Fibroblast of the aortic adventitia (primary cell): ENCODE results near the gene ANKRD31. TPM values are rescaled to one million over a fixed set of nuclear protein-coding genes. Genes with fewer than 3 reads are reported as not detected.
"Not testable (repeated sequence)": the region's sequence is repeated elsewhere in the genome, so short reads cannot be mapped to it uniquely, and the experiment has no call there.

Experiments used
- DNase-seq: peaks from one replicate; pipeline ENCODE4 v3.0.0-alpha.2; 2010; ENCODE audit warnings: low read depth
- H3K4me3 ChIP-seq: 2 replicates; pipeline ENCODE4 v1.5.1; 2011; ENCODE audit warnings: low read depth, mild to moderate bottlenecking, control low read depth, low read length, moderate library complexity
- total RNA-seq: library from RNA; depleted of rRNA; stranded (reverse); fragments of >200 nt; gene quantifications from 2 replicates; pipeline ENCODE4 v1.2.3, GENCODE V29; 2012; ENCODE audit warnings: low replicate concordance
- TF ChIP-seq, protein P1 (sequence below): IDR thresholded peaks from 2 replicates; pipeline ENCODE4 v1.5.1; 2011; ENCODE audit warnings: mild to moderate bottlenecking, low read length, control low read depth, inconsistent platforms; ENCODE audit not compliant: insufficient read depth

The ANKRD31 gene
- total RNA-seq, 1 donor = 0.18 TPM

DNA sequence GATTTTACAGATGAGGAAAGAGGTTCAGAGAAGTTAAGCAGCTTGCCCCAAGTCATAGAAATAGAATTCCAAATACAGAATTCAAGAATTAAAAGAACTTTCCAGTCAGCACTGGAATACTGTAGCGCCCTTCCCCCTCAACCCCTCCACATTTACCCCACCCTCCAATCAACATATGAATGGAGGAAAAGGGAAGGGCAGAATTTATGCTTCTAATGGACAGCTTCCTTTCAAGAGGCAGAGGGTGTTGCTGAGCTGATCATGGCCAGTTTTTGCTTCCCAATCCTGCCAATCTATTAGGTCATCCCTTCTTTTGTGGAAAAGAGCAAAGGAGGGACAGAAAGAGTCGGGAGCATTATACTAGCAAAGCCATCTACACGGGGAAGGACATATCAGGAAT lies 39.1 kb upstream of the ANKRD31 start:
- no peak for DNase-seq
- H3K4me3 ChIP-seq = no peak overlapping the region
- TF ChIP-seq, protein P1, sequence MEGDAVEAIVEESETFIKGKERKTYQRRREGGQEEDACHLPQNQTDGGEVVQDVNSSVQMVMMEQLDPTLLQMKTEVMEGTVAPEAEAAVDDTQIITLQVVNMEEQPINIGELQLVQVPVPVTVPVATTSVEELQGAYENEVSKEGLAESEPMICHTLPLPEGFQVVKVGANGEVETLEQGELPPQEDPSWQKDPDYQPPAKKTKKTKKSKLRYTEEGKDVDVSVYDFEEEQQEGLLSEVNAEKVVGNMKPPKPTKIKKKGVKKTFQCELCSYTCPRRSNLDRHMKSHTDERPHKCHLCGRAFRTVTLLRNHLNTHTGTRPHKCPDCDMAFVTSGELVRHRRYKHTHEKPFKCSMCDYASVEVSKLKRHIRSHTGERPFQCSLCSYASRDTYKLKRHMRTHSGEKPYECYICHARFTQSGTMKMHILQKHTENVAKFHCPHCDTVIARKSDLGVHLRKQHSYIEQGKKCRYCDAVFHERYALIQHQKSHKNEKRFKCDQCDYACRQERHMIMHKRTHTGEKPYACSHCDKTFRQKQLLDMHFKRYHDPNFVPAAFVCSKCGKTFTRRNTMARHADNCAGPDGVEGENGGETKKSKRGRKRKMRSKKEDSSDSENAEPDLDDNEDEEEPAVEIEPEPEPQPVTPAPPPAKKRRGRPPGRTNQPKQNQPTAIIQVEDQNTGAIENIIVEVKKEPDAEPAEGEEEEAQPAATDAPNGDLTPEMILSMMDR = no peak

DNA sequence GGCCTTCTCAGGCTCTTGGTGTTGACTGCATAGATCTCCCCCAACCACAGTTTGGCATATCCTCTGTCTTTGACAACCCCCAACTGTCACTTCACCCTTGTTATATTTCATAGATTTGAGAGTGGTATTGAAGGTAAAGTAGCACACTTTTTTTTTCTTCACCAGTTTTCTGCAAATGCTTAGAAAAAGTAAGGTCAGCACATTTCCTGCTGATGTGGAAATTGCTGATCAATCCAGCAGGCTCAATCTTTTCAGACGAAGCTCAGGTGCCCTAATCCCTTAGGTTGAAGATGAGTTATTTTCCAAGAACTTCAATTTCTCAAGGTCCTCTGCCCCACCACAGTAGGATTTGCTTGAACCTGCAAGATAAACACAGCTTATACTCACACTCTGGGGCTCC lies 38.5 kb upstream of the ANKRD31 start:
- no peak overlapping the region for H3K4me3 ChIP-seq
- DNase-seq = no peak
- TF ChIP-seq, protein P1 = no peak

DNA sequence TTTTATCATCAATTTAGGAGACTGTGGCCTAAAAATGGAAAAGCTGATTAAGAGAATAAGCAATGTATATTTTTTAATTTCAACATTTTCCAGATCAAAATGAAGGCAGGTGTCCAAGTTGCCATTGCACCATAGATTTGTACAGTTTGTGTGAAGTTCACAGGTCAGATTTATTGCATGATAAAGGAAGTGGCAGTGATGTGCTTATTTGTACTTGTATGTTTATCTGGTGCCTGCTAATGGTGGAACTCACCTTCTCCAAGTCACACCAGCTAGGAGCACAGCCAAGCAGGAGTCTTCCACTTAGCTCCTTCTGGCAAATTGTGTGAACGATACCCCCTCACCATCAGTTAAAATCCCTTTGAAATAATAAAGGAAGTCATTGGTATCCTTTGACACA lies 37.8 kb upstream of the ANKRD31 start:
- TF ChIP-seq, protein P1 = no peak
- no peak for DNase-seq
- H3K4me3 ChIP-seq = no peak overlapping the region

DNA sequence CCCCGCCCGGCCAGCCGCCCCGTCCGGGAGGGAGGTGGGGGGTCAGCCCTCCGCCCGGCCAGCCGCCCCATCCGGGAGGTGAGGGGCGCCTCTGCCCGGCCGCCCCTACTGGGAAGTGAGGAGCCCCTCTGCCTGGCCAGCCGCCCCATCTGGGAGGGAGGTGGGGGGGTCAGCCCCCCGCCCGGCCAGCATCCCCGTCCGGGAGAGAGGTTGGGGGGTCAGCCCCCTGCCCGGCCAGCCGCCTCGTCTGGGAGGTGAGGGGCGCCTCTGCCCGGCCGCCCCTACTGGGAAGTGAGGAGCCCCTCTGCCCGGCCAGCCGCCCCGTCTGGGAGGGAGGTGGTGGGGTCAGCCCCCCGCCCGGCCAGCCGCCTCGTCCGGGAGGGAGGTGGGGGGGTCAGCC lies 33.9 kb upstream of the ANKRD31 start:
- DNase-seq, H3K4me3 ChIP-seq: not testable (repeated sequence)

DNA sequence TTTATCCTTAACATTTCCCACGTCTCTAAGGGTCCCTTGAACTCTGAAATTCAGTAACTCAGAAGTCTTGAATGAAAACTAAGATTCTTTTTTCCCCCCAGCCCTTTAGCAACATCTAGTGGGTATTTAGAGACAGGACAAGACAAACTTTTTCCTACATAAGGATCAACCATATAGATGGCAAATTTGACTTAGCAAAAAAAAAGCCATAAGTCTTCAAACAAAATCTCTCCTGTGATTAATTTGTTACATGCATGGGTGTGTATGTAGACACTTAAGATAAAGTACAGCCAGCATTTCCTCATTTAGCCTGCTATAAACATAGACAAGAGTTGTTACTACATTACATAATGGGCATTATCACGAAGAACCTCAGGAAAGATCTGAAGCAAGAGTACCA lies 29.1 kb upstream of the ANKRD31 start:
- peak; percentile 57 for DNase-seq
- TF ChIP-seq, protein P1 = peak; percentile 60
- H3K4me3 ChIP-seq = no peak overlapping the region

DNA sequence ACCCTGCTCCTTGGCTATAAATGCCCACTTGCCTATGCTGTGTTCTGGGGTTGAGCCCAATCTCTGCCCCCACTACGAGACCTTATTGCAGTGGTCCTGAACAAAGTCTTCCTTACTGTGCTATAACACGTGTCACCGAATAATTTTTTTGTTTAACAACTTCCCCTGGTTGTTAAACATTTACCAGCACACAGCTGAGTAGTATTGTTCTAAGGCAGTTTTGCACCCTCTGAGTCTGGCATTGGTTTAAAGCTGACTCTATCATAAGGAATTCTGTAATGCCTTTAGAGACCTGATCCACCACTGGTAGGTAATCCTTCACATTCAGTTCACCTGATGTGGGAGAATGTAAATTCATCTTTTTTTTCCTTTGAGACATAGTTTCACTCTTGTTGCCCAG lies 25.6 kb upstream of the ANKRD31 start:
- no peak overlapping the region for H3K4me3 ChIP-seq
- TF ChIP-seq, protein P1 = no peak
- DNase-seq = no peak

DNA sequence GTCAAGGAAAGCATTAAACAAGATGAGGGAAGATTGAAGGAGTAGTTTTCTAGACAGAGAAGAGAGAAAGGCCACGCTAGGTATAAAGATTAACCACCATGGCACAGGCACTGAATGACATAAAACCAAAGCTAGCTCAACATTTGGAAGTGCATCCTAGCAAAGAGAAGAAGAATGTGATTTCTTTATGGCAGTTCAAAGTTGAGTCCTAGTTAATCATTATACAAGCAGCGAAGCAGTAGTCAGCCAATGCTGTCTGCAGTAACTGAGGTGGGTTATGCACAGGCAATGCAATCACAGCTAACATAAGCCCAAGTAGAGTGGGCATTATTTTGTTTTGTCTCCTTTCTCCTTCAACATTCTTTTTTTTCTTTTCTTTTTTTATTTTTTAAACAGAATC lies 24.0 kb upstream of the ANKRD31 start:
- TF ChIP-seq, protein P1 = no peak
- no peak for DNase-seq
- H3K4me3 ChIP-seq = no peak overlapping the region

DNA sequence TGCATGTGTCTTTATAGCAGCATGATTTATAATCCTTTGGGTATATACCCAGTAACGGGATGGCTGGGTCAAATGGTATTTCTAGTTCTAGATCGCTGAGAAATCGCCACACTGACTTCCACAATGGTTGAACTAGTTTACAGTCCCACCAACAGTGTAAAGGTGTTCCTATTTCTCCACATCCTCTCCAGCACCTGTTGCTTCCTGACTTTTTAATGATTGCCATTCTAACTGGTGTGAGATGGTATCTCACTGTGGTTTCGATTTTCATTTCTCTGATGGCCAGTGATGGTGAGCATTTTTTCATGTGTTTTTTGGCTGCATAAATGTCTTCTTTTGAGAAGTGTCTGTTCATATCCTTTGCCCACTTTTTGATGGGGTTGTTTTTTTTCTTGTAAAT lies 13.8 kb upstream of the ANKRD31 start:
- not testable (repeated sequence) for DNase-seq, H3K4me3 ChIP-seq
